ENCODE measurements around the gene INPP5J.

INPP5J gene

GRCh38 chr22:31155422-31155821 lies 32.7 kb downstream of the INPP5J start:
- no peak overlapping the region for H3K4me3 ChIP-seq (ENCODE audit: low read length)
- H3F3A ChIP-seq (ENCODE audit: control insufficient read depth, insufficient read depth), result no peaks in the 10 kb centered on the region
- no peaks in the 10 kb centered on the region for H4K20me1 ChIP-seq (ENCODE audit: control insufficient read depth, insufficient read depth, low read depth, low read length)
- TF ChIP-seq EZH2phosphoT487 (IDR thresholded peaks at IDR 0.05; ENCODE audit: borderline replicate concordance, low read length) (no peak), CTCF (IDR thresholded peaks at IDR 0.05; ENCODE audit: low read depth, low read length, poor library complexity, severe bottlenecking) (no peak)
- H3K27ac ChIP-seq (ENCODE audit: low read depth, low read length), result no peak overlapping the region
- H3K36me3 ChIP-seq (ENCODE audit: control insufficient read depth, low read length), result no peaks in the 10 kb centered on the region
- peaks cover 5% of the 10 kb centered on the region for H3K4me1 ChIP-seq (ENCODE audit: control insufficient read depth, low read length)
- H3K9me2 ChIP-seq (replicated peaks; ENCODE audit: control insufficient read depth, low read length), result no peaks in the 10 kb centered on the region
- H3K79me2 ChIP-seq (ENCODE audit: control insufficient read depth, low read length), result peaks cover 3% of the 10 kb centered on the region
- no peaks in the 10 kb centered on the region for H3K9me3 ChIP-seq (ENCODE audit: control insufficient read depth, insufficient read depth, low read length)
- H3K4me2 ChIP-seq (ENCODE audit: low read length), result no peak overlapping the region
- H3K27me3 ChIP-seq (ENCODE audit: control insufficient read depth, low read length), result peaks cover 2% of the 10 kb centered on the region; the same call in 1 of the 2 replicates

DNA sequence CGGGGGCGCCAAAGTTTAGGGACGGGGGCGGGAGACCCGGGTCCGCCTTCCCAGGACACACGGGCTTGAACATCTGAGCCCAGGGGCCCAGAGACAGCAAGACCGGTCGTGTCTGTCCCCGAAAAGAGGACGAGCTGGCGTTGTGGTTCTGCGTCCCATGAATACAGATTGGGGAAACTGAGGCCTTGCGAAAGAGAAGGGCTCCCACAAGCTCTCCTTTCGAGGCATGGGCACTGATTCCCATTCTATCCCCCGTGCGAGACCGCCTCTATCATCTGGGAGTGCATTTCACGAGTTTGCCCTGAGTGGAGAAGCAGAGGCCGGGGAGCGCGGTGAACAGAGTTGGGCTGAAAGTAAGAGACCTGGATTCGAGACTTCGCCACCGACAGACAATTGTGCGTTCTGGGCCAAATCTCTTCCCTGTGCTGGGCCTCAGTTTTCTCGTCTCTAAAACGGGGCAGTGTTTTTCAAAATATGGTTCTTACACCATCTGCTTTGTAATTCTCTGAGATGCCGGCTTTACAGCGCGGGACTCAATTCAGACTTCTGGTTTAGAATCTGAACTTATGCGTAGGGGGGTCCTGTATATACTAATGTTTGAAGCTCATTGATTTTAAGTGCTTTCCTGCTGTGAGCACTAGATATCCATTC lies 37.7 kb downstream of the INPP5J start:
- Histone ChIP-seq H3K9me2 (replicated peaks; ENCODE audit: control insufficient read depth, low read length) (no peaks in the 10 kb centered on the region), H3K9me3 (ENCODE audit: control insufficient read depth, insufficient read depth, low read length) (no peaks in the 10 kb centered on the region), H4K20me1 (ENCODE audit: control insufficient read depth, insufficient read depth, low read depth, low read length) (no peaks in the 10 kb centered on the region), H3K79me2 (ENCODE audit: control insufficient read depth, low read length) (peaks cover 30% of the 10 kb centered on the region), H3K36me3 (ENCODE audit: control insufficient read depth, low read length) (peaks cover 3% of the 10 kb centered on the region), H3F3A (ENCODE audit: control insufficient read depth, insufficient read depth) (no peaks in the 10 kb centered on the region; the same call in 1 of the 2 replicates), H3K4me1 (ENCODE audit: control insufficient read depth, low read length) (peaks cover 23% of the 10 kb centered on the region), H3K27ac (ENCODE audit: low read depth, low read length) (no peak overlapping the region), H3K4me3 (ENCODE audit: low read length) (peak overlapping the region; percentile 92), H3K4me2 (ENCODE audit: low read length) (peak overlapping the region; percentile 97), H3K27me3 (ENCODE audit: control insufficient read depth, low read length) (no peaks in the 10 kb centered on the region; the same call in 1 of the 2 replicates)
- no peak for TF ChIP-seq EZH2phosphoT487 (IDR thresholded peaks at IDR 0.05; ENCODE audit: borderline replicate concordance, low read length)
- no peak for TF ChIP-seq CTCF (IDR thresholded peaks at IDR 0.05; ENCODE audit: low read depth, low read length, poor library complexity, severe bottlenecking)

DNA sequence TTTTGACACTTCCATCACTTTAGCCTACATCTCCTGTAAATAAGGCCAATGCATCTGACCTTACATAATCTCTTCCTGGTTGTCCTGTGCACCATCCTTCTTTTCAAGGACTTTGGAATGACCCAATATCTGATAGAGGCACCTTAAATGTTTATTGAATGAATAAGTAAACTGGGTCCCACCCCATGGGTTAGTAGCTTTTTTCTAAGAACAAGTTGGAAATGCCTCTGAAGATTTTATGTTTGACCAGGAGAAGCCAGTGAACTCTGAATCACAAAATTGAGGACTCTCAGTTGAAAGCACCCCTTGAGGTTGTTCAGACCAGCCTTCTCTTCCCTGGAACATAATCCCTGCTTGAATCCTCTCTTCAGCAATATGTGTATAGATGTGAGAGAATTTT lies 38.6 kb downstream of the INPP5J start:
- no peaks in the 10 kb centered on the region for H3K9me3 ChIP-seq (ENCODE audit: control insufficient read depth, insufficient read depth, low read length)
- H3K4me3 ChIP-seq (ENCODE audit: low read length), result peak overlapping the region; percentile 92; the same call in 1 of the 2 replicates
- peaks cover 6% of the 10 kb centered on the region for H3K36me3 ChIP-seq (ENCODE audit: control insufficient read depth, low read length)
- no peak overlapping the region for H3K27ac ChIP-seq (ENCODE audit: low read depth, low read length)
- no peaks in the 10 kb centered on the region; the same call in 1 of the 2 replicates for H3K27me3 ChIP-seq (ENCODE audit: control insufficient read depth, low read length)
- H3K4me2 ChIP-seq (ENCODE audit: low read length), result peak overlapping the region; percentile 97
- no peak for TF ChIP-seq CTCF (IDR thresholded peaks at IDR 0.05; ENCODE audit: low read depth, low read length, poor library complexity, severe bottlenecking)
- TF ChIP-seq EZH2phosphoT487 (IDR thresholded peaks at IDR 0.05; ENCODE audit: borderline replicate concordance, low read length), result no peak
- H4K20me1 ChIP-seq (ENCODE audit: control insufficient read depth, insufficient read depth, low read depth, low read length), result no peaks in the 10 kb centered on the region
- no peaks in the 10 kb centered on the region for H3K9me2 ChIP-seq (replicated peaks; ENCODE audit: control insufficient read depth, low read length)
- peaks cover 27% of the 10 kb centered on the region for H3K4me1 ChIP-seq (ENCODE audit: control insufficient read depth, low read length)
- H3K79me2 ChIP-seq (ENCODE audit: control insufficient read depth, low read length), result peaks cover 33% of the 10 kb centered on the region
- no peaks in the 10 kb centered on the region; the same call in 1 of the 2 replicates for H3F3A ChIP-seq (ENCODE audit: control insufficient read depth, insufficient read depth)
